PC-3 (cell line): ENCODE results near the gene BHLHE23. TPM values are rescaled to one million over a fixed set of nuclear protein-coding genes. Genes with fewer than 3 reads are reported as not detected.

Experiments used
- ATAC-seq: fragments of 200-7000 bp; cut with Tn5 transposase; 2 replicates; pipeline ENCODE4 v1.9.1; 2020; ENCODE audit warnings: mild to moderate bottlenecking, moderate library complexity
- BruUV-seq: library from RNA; stranded (reverse); fragments of 400-500 nt; replicated peaks from 2 replicates; lab custom pipeline; 2021; lab: Mats Ljungman, UMichigan
- CTCF ChIA-PET: fragments of 300-600 bp; sonication (Branson Sonifier 250); formaldehyde crosslinking; loops from one replicate; lab custom pipeline; 2022; ENCODE audit warnings: antibody characterized with exemption; lab: Charles Lee
- POLR2A ChIA-PET: fragments of 300-600 bp; sonication (Branson Sonifier 250); formaldehyde crosslinking; loops from one replicate; lab custom pipeline; 2022; ENCODE audit warnings: antibody characterized with exemption; ENCODE audit not compliant: unreplicated experiment; lab: Charles Lee
- DNase-seq: peaks from one replicate; pipeline ENCODE4 v3.0.0-alpha.2; 2015
- H2AFZ ChIP-seq: fragments of 300-600 bp; sonication (generic); 2 replicates; pipeline ENCODE4 v1.6.0; 2016; ENCODE audit warnings: antibody characterized with exemption, low read length
- H3F3A ChIP-seq: fragments of 300-600 bp; sonication (generic); one replicate; pipeline ENCODE4 v1.6.0; 2017; ENCODE audit warnings: antibody characterized with exemption, low read length, control low read depth, mild to moderate bottlenecking; ENCODE audit not compliant: unreplicated experiment
- H3K27ac ChIP-seq: fragments of 300-600 bp; sonication (generic); 2 replicates; pipeline ENCODE4 v1.5.1; 2016; ENCODE audit warnings: mild to moderate bottlenecking, low read length
- H3K27me3 ChIP-seq: fragments of 300-600 bp; sonication (generic); 2 replicates; pipeline ENCODE4 v1.6.1; 2016; ENCODE audit warnings: low read length, mixed read lengths
- H3K36me3 ChIP-seq: fragments of 300-600 bp; sonication (generic); 2 replicates; pipeline ENCODE4 v1.6.1; 2016; ENCODE audit warnings: low read depth, mixed run types, low read length, mixed read lengths
- H3K4me1 ChIP-seq: fragments of 300-600 bp; sonication (generic); 2 replicates; pipeline ENCODE4 v1.5.1; 2016; ENCODE audit warnings: low read length; ENCODE audit not compliant: insufficient read depth
- H3K4me2 ChIP-seq: fragments of 300-600 bp; sonication (generic); 2 replicates; pipeline ENCODE4 v1.6.0; 2016; ENCODE audit warnings: low read length
- H3K4me3 ChIP-seq: fragments of 300-600 bp; sonication (generic); 2 replicates; pipeline ENCODE4 v1.5.1; 2016; ENCODE audit warnings: mild to moderate bottlenecking, low read length, mixed read lengths
- H3K79me2 ChIP-seq: fragments of 300-600 bp; sonication (generic); 2 replicates; pipeline ENCODE4 v1.6.1; 2017; ENCODE audit warnings: low read length, mixed read lengths
- H3K9ac ChIP-seq: fragments of 300-600 bp; sonication (generic); 2 replicates; pipeline ENCODE4 v1.6.0; 2016; ENCODE audit warnings: mild to moderate bottlenecking, low read length
- H3K9me2 ChIP-seq: fragments of 300-600 bp; sonication (generic); replicated peaks from 2 replicates; pipeline ENCODE4 v1.6.1; 2016; ENCODE audit warnings: mixed run types, low read length, mixed read lengths
- H3K9me3 ChIP-seq: fragments of 300-600 bp; sonication (generic); 2 replicates; pipeline ENCODE4 v1.6.1; 2016; ENCODE audit warnings: low read length, mixed read lengths
- H4K20me1 ChIP-seq: fragments of 300-600 bp; sonication (generic); 2 replicates; pipeline ENCODE4 v1.6.1; 2016; ENCODE audit warnings: low read length, mixed read lengths
- CTCF ChIP-seq: fragments of 300-600 bp; sonication (generic); conservative IDR thresholded peaks from 2 replicates; pipeline ENCODE4 v1.5.1; 2017; ENCODE audit warnings: antibody characterized with exemption, low read depth, mild to moderate bottlenecking, low read length
- EZH2 ChIP-seq: fragments of 300-600 bp; sonication (generic); IDR thresholded peaks from one replicate; pipeline ENCODE4 v1.6.1; 2017; ENCODE audit warnings: antibody characterized with exemption, mild to moderate bottlenecking, low read length; ENCODE audit not compliant: unreplicated experiment
- EZH2phosphoT487 ChIP-seq: fragments of 300-600 bp; sonication (generic); IDR thresholded peaks from 2 replicates; pipeline ENCODE4 v1.6.1; 2018; ENCODE audit warnings: mild to moderate bottlenecking, antibody characterized with exemption, low read length, borderline replicate concordance
- intact Hi-C: fragments of 100-400 bp; cut with micrococcal nuclease; formaldehyde crosslinking; loops from 2 replicates; pipeline ENCODE4 v1.9.0; 2023
- total RNA-seq: library from RNA; depleted of rRNA; stranded (reverse); fragments of >200 nt; gene quantifications from 2 replicates; pipeline ENCODE4 v1.2.3, GENCODE V29; 2014

The BHLHE23 gene
- total RNA-seq, 1 experiment from 2014 or later, result not detected

- DNase-seq, result no peak
- ChIA-PET CTCF (interaction anchor here (1.8 kb wide), 1 partner anchor 31 kb away, joined by 9 read pairs; no protein-coding TSS in a partner anchor), POLR2A (no interaction called here)
- intact Hi-C loops, result no loop called here
- BruUV-seq, result no TSS peak
- TF ChIP-seq CTCF, result no peak
- no peak for TF ChIP-seq EZH2
- TF ChIP-seq EZH2phosphoT487, result no peak
- Histone ChIP-seq H3K36me3 (no peaks in the 10 kb centered on the region), H3K4me2 (no peak overlapping the region), H3K9me3 (no peaks in the 10 kb centered on the region), H3K4me3 (no peak overlapping the region), H3K79me2 (no peaks in the 10 kb centered on the region), H3K9me2 (no peaks in the 10 kb centered on the region), H3K27ac (no peak overlapping the region), H3K9ac (no peak overlapping the region), H4K20me1 (no peaks in the 10 kb centered on the region), H3F3A (no peaks in the 10 kb centered on the region), H2AFZ (no peak overlapping the region), H3K4me1 (peaks cover 12% of the 10 kb centered on the region), H3K27me3 (peaks cover 29% of the 10 kb centered on the region)
- no peak for ATAC-seq
These were observed 3.2 kb downstream of the BHLHE23 start for GRCh38 chr20:63003546-63003945.

- POLR2A ChIA-PET, result no interaction called here
- Histone ChIP-seq H3K79me2 (no peaks in the 10 kb centered on the region), H3K36me3 (no peaks in the 10 kb centered on the region), H3F3A (no peaks in the 10 kb centered on the region), H4K20me1 (no peaks in the 10 kb centered on the region), H3K9me3 (no peaks in the 10 kb centered on the region), H3K4me3 (peak overlapping the region; percentile 20), H3K9me2 (no peaks in the 10 kb centered on the region), H3K27me3 (peaks cover 18% of the 10 kb centered on the region), H2AFZ (peak overlapping the region; percentile 70), H3K4me1 (peaks cover 12% of the 10 kb centered on the region), H3K9ac (no peak overlapping the region), H3K4me2 (peak overlapping the region; percentile 70), H3K27ac (no peak overlapping the region)
- intact Hi-C loops, result no loop called here
- no TSS peak for BruUV-seq
- DNase-seq, result peak; percentile 78
- ATAC-seq, result peak; percentile 98
- TF ChIP-seq CTCF (no peak), EZH2phosphoT487 (peak; percentile 79), EZH2 (no peak)
- CTCF ChIA-PET, result interaction anchor here (0.5 to 1.8 kb wide), 2 partner anchors 23 to 30 kb away, joined by 3 to 9 read pairs; no protein-coding TSS in a partner anchor
These were observed 4.3 kb downstream of the BHLHE23 start for GRCh38 chr20:63002511-63002910.

- H3K4me3 ChIP-seq, result no peak overlapping the region
- H3K9me3 ChIP-seq, result no peaks in the 10 kb centered on the region
- ChIA-PET CTCF (interaction anchor here (0.6 kb wide), 1 partner anchor 154 kb away, joined by 8 read pairs; no protein-coding TSS in a partner anchor), POLR2A (no interaction called here)
- no peaks in the 10 kb centered on the region for H4K20me1 ChIP-seq
- no peak overlapping the region for H3K4me2 ChIP-seq
- H3K79me2 ChIP-seq, result no peaks in the 10 kb centered on the region
- BruUV-seq, result no TSS peak
- H3K9ac ChIP-seq, result no peak overlapping the region
- H3K27ac ChIP-seq, result no peak overlapping the region
- TF ChIP-seq EZH2 (no peak), EZH2phosphoT487 (no peak), CTCF (no peak)
- no peaks in the 10 kb centered on the region for H3F3A ChIP-seq
- H3K27me3 ChIP-seq, result peaks cover 8% of the 10 kb centered on the region
- ATAC-seq (no peak), DNase-seq (no peak)
- no peaks in the 10 kb centered on the region for H3K9me2 ChIP-seq
- H3K36me3 ChIP-seq, result no peaks in the 10 kb centered on the region
- no peak overlapping the region for H2AFZ ChIP-seq
- intact Hi-C loops, result no loop called here
- peaks cover 12% of the 10 kb centered on the region for H3K4me1 ChIP-seq
These were observed 5.8 kb downstream of the BHLHE23 start for GRCh38 chr20:63000958-63001357.
